ENCODE results near the gene TUBA4A.
A peak's percentile ranks its signal among the peaks of the same experiment; 100 is the strongest.

The TUBA4A gene

GRCh38 chr2:219230059-219230540 lies 23.6 kb downstream of the TUBA4A start:
- TF ChIP-seq CTCF (conservative IDR thresholded peaks at IDR 0.05; ENCODE audit: low read depth, low read length): no peak
- DNase-seq (ENCODE audit: low read depth): peak; percentile 53
- peak overlapping the region; percentile 86 for H3K4me3 ChIP-seq (ENCODE audit: low read depth, low read length)

GRCh38 chr2:219229305-219230058 lies 24.2 kb downstream of the TUBA4A start, which contains the start of the genes ANKZF1 and ATG9A:
TSS of gene ANKZF1 (plus strand) at chr2:219229806. CDS start at chr2:219230258, 452 bp downstream.
TSS of gene ATG9A (minus strand) at chr2:219229636. CDS start at chr2:219228024, 1,612 bp downstream.
- peak; percentile 99 for DNase-seq (ENCODE audit: low read depth)
- no peak for TF ChIP-seq CTCF (conservative IDR thresholded peaks at IDR 0.05; ENCODE audit: low read depth, low read length)
- peak within 1 kb of the TSS; percentile 86 for H3K4me3 ChIP-seq (ENCODE audit: low read depth, low read length)

GRCh38 chr2:219228911-219229304 lies 24.8 kb downstream of the TUBA4A start:
- no peak for TF ChIP-seq CTCF (conservative IDR thresholded peaks at IDR 0.05; ENCODE audit: low read depth, low read length)
- DNase-seq (ENCODE audit: low read depth): no peak
- peak overlapping the region; percentile 86 for H3K4me3 ChIP-seq (ENCODE audit: low read depth, low read length)

GRCh38 chr2:219228041-219228910 lies 25.4 kb downstream of the TUBA4A start:
- peak overlapping the region; percentile 86 for H3K4me3 ChIP-seq (ENCODE audit: low read depth, low read length)
- DNase-seq (ENCODE audit: low read depth): no peak
- no peak for TF ChIP-seq CTCF (conservative IDR thresholded peaks at IDR 0.05; ENCODE audit: low read depth, low read length)

- H3K4me3 ChIP-seq (ENCODE audit: low read depth, low read length): no peak overlapping the region
- no peak for TF ChIP-seq CTCF (conservative IDR thresholded peaks at IDR 0.05; ENCODE audit: low read depth, low read length)
- DNase-seq (ENCODE audit: low read depth): no peak
Measured at GRCh38 chr2:219225350-219225749, 28.4 kb downstream of the TUBA4A start.

GRCh38 chr2:219223831-219224610 lies 29.7 kb downstream of the TUBA4A start:
- H3K4me3 ChIP-seq (ENCODE audit: low read depth, low read length): no peak overlapping the region
- DNase-seq (ENCODE audit: low read depth): no peak
- TF ChIP-seq CTCF (conservative IDR thresholded peaks at IDR 0.05; ENCODE audit: low read depth, low read length): no peak
